NB4 (cell line): ENCODE data around the gene NAT8L.

Experiments
- POLR2A ChIP-seq: IDR thresholded peaks from 2 replicates; pipeline ENCODE4 v1.6.1; 2011; ENCODE audit warnings: mild to moderate bottlenecking; ENCODE audit not compliant: insufficient read length; ENCODE audit errors: extremely low read depth
- TF ChIP-seq, protein P1 (sequence below): IDR thresholded peaks from one replicate; pipeline ENCODE4 v1.5.1; 2012; ENCODE audit warnings: low read depth, low read length
- TF ChIP-seq, protein P2 (sequence below): IDR thresholded peaks from 2 replicates; pipeline ENCODE4 v1.6.1; 2011; ENCODE audit warnings: low read depth, low read length

DNA sequence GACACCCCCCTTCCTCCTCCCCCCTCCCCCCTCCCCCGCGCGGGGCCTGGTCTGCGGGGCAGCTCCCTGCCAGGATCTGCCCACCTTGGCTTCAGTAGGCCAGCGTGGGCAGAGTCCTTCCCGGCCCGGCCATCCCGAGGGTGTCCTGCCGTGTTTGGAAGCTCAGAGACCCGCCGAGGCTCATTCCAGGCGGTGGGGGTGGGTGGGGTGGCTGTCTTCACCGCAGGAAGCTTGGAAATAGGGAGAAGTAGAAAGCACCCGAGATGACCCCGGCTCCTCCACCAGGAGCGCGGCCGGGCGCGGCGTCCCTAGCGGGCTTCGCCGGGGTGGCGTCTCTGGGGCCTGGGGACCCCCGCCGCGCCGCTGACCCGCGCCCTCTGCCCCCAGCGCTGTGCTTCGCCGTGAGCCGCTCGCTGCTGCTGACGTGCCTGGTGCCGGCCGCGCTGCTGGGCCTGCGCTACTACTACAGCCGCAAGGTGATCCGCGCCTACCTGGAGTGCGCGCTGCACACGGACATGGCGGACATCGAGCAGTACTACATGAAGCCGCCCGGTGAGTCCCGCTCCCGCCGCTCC is 1.6 kb downstream of the NAT8L start:
- TF ChIP-seq, protein P1, sequence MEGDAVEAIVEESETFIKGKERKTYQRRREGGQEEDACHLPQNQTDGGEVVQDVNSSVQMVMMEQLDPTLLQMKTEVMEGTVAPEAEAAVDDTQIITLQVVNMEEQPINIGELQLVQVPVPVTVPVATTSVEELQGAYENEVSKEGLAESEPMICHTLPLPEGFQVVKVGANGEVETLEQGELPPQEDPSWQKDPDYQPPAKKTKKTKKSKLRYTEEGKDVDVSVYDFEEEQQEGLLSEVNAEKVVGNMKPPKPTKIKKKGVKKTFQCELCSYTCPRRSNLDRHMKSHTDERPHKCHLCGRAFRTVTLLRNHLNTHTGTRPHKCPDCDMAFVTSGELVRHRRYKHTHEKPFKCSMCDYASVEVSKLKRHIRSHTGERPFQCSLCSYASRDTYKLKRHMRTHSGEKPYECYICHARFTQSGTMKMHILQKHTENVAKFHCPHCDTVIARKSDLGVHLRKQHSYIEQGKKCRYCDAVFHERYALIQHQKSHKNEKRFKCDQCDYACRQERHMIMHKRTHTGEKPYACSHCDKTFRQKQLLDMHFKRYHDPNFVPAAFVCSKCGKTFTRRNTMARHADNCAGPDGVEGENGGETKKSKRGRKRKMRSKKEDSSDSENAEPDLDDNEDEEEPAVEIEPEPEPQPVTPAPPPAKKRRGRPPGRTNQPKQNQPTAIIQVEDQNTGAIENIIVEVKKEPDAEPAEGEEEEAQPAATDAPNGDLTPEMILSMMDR = no peak
- TF ChIP-seq, protein P2, sequence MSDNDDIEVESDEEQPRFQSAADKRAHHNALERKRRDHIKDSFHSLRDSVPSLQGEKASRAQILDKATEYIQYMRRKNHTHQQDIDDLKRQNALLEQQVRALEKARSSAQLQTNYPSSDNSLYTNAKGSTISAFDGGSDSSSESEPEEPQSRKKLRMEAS = no peak
- no peak for TF ChIP-seq POLR2A
